ENCODE data around the gene PSD4.

Gene PSD4

DNA sequence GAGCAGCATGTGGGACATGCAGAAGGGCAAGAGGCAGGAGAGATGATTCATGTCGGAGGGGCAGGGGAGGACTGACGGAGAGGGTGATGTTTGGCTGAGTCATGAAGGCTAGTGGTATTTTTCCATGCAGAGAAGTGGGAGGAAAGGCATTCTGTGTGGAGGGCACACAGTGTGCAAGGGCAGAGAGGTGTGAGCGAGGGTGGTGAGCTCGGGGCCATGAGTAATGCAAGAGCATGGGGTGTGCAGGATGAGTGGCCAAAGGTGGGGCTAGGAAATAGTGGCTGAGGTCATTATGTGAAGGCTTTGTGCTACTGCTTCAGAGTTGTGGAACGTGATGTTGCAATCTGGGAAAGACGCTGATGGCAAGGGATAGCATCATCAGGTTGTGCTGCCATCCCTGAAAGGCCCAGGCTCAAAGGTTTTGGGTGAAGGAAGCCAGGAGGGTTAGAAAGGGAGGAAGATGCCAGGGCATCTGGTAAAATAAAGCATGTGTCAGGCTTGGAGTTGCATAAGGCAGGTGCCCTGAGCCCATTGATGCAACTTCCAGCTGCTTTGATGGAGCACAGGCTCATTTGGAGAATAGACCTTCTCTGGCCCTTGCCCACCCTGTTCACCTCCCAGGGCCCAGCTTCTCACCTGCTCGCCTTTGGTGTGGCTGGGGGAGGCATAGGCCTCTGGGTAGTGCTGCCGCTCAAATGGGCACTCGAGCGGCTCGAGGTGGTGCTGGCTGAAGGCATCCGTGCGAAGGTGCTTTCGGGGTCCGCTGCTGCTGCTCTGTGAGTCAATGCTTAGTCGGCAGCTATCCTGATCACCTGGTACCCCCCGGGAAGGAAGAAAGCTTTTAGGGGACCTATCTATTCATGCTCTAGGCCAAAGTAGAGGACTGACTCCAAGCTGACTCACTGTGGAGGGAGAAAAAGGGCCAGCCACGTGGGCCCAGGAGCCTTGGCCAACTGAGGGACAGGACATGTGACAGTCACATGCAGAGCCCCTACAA lies 67.4 kb downstream of the PSD4 start:
- peak; percentile 59 for DNase-seq

- no peak for DNase-seq
Observed at GRCh38 chr2:113242327-113242726, 68.6 kb downstream of the PSD4 start.

DNA sequence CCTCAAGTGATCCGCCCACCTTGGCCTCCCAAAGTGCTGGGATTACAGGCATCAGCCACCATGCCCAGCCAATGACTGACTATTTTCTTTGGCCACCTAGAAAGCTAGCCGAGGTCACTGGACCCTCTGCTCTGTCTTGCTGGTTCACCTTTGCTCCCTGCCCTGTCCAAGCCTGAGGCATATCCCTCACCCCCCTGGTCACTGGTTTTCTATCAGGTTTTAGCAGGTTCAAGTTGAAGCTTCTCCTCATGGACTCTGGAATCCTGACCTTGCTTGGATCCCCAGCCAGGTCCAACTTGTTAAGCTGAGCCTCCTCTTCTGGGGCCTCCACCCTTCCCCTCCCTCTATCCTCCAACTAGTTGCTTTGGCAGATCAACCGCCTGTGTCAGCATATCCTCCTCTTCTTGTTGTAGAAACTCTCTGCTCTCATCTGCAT lies 71.5 kb downstream of the PSD4 start:
- DNase-seq = no peak

- DNase-seq = no peak
Observed at GRCh38 chr2:113246606-113247005, 72.8 kb downstream of the PSD4 start.

- peak; percentile 66 for DNase-seq
Observed at GRCh38 chr2:113248997-113249770, 75.4 kb downstream of the PSD4 start.

GRCh38 chr2:113251118-113251517 lies 77.3 kb downstream of the PSD4 start:
- DNase-seq = no peak

GRCh38 chr2:113252047-113252590 lies 78.3 kb downstream of the PSD4 start:
- DNase-seq = no peak

GRCh38 chr2:113253453-113253852 lies 79.7 kb downstream of the PSD4 start:
- DNase-seq = no peak

GRCh38 chr2:113255140-113256070 lies 81.6 kb downstream of the PSD4 start:
- DNase-seq = no peak

- DNase-seq = no peak
Observed at GRCh38 chr2:113257516-113258264, 83.9 kb downstream of the PSD4 start.

DNA sequence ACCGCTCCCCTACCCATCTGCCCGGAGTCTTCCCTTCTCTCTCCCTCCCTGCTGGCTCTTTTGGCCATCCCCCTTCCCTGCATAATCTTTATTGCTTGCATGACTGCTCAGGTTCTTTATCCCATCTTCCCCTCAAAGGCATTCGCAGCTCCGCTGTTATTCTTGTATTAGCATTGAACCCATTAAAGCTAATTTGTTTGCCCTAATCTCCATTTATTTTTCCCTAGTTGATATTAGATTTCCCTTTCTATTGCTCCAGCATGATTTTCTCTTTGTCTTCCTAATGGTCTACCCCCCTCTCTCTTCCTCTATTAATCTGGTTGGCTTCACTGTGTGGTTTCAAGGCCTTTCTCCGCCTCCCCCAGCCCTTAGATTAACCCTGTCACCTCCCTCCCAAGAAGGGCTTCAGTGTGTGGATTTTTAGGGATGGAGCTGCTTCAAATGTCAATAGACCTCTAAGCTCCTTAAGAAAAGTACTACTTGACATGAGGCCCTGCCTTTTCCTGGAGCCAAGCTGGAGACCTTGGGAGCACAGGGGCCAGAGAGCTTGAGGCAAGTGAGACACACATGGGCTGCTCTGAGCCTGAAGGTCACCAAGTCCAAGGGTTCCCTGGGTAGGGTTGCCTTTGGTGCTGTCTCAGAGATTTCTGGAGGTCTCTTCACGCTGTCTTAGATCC lies 84.8 kb downstream of the PSD4 start:
- no peak for DNase-seq

Measured in stimulated activated naive CD4-positive, alpha-beta T cell treated with Interleukin-2 at 50 U/mL for 16 hours (primary cell).